K562 (cell line): Measurements from ENCODE around the gene OFD1. TPM values are rescaled to one million over a fixed set of nuclear protein-coding genes. Genes with fewer than 3 reads are reported as not detected.

ENCODE experiments used
- CREM ChIP-seq: IDR thresholded peaks from 2 replicates; pipeline ENCODE4 v1.6.1; 2014; ENCODE audit warnings: antibody characterized with exemption, low read depth
- CXXC5 ChIP-seq: fragments of 250-450 bp; sonication (Bioruptor Pico); IDR thresholded peaks from 2 replicates; pipeline ENCODE4 v1.8.0; 2022; ENCODE audit warnings: inconsistent platforms, mild to moderate bottlenecking, moderate library complexity
- ELF1 ChIP-seq: fragments of 200-800 bp; sonication (Bioruptor generic); IDR thresholded peaks from 2 replicates; pipeline ENCODE4 v1.6.1; 2016; ENCODE audit warnings: missing genetic modification characterization, missing compliant biosample characterization
- ETS2 ChIP-seq: IDR thresholded peaks from 2 replicates; pipeline ENCODE4 v1.6.1; 2016; ENCODE audit warnings: borderline replicate concordance, missing genetic modification characterization, mild to moderate bottlenecking, moderate library complexity, missing compliant biosample characterization; ENCODE audit not compliant: poor library complexity, severe bottlenecking
- GABPB1 ChIP-seq: sonication (generic); formaldehyde crosslinking; IDR thresholded peaks from 2 replicates; pipeline ENCODE4 v1.8.0; 2022; ENCODE audit warnings: mild to moderate bottlenecking, missing genetic modification reagents
- L3MBTL2 ChIP-seq: fragments of 450-650 bp; IDR thresholded peaks from 2 replicates; pipeline ENCODE4 v1.6.1; 2016; ENCODE audit warnings: mild to moderate bottlenecking, moderate library complexity
- MYC ChIP-seq, 2 experiments: fragments of 250-450 bp in 1 of 2; sonication (Bioruptor Pico) in 1 of 2; IDR thresholded peaks; 2 replicates each; pipeline versions ENCODE4 v1.5.1 to v1.6.1; 2012 to 2021; ENCODE audit warnings: low read depth in 2 of 2, borderline replicate concordance in 1 of 2, improper control_type of control experiment in 1 of 2, low read length in 1 of 2, mild to moderate bottlenecking in 1 of 2, moderate library complexity in 1 of 2
- NEUROD1 ChIP-seq: fragments of 150-350 bp; IDR thresholded peaks from 2 replicates; pipeline ENCODE4 v1.6.1; 2014; ENCODE audit warnings: borderline replicate concordance, low read length, low read depth; ENCODE audit not compliant: partially characterized antibody
- NFYB ChIP-seq: IDR thresholded peaks from 2 replicates; pipeline ENCODE4 v1.6.1; 2011; ENCODE audit warnings: mild to moderate bottlenecking, moderate library complexity; ENCODE audit not compliant: insufficient read length; ENCODE audit errors: extremely low read depth
- PHF21A ChIP-seq: fragments of 450-650 bp; IDR thresholded peaks from 2 replicates; pipeline ENCODE4 v1.6.1; 2017; ENCODE audit warnings: low read depth, borderline replicate concordance
- PHF8 ChIP-seq: fragments of 200-600 bp; sonication (generic); IDR thresholded peaks from 2 replicates; pipeline ENCODE4 v1.6.1; 2012; ENCODE audit warnings: mixed run types, mild to moderate bottlenecking, inconsistent platforms, low read length, moderate library complexity, borderline replicate concordance
- POLR2A ChIP-seq: fragments of 450-650 bp; conservative IDR thresholded peaks from 2 replicates; pipeline ENCODE4 v1.6.1; 2016
- RB1 ChIP-seq: fragments of 450-650 bp; IDR thresholded peaks from 2 replicates; pipeline ENCODE4 v1.6.1; 2017; ENCODE audit warnings: low read depth, mild to moderate bottlenecking
- RBFOX2 ChIP-seq: fragments of 200-400 bp; formaldehyde crosslinking; IDR thresholded peaks from 2 replicates; pipeline ENCODE4 v1.6.1; 2017; ENCODE audit warnings: low read depth, mild to moderate bottlenecking, low read length, moderate library complexity
- RBM22 ChIP-seq: fragments of 200-400 bp; formaldehyde crosslinking; IDR thresholded peaks from 2 replicates; pipeline ENCODE4 v1.6.1; 2018; ENCODE audit warnings: low read length, low read depth; ENCODE audit not compliant: poor library complexity, severe bottlenecking
- SIRT6 ChIP-seq: IDR thresholded peaks from one replicate; pipeline ENCODE4 v1.6.1; 2012; ENCODE audit warnings: low read depth, mild to moderate bottlenecking, control low read depth, inconsistent platforms, low read length, moderate library complexity
- SMAD3 ChIP-seq: fragments of 450-650 bp; formaldehyde crosslinking; conservative IDR thresholded peaks from 2 replicates; pipeline ENCODE4 v1.4.0; 2020; ENCODE audit warnings: mild to moderate bottlenecking
- SMAD4 ChIP-seq: fragments of 250-450 bp; sonication (Bioruptor Pico); conservative IDR thresholded peaks from 2 replicates; pipeline ENCODE4 v1.8.0; 2021; ENCODE audit warnings: inconsistent platforms, mild to moderate bottlenecking, moderate library complexity
- SUPT5H ChIP-seq: fragments of 450-650 bp; IDR thresholded peaks from 2 replicates; pipeline ENCODE4 v1.6.1; 2016
- polyA plus RNA-seq, 8 experiments: library from polyadenylated mRNA; depleted of rRNA in 4 of 8; stranded (reverse) in 5 of 8; unstranded in 3 of 8; fragments of >200 nt; fragmentation: Nextera tagmentation in 2 of 8; fragmentation: Illumina TruSeq in 1 of 8; extraction: Ambion mirVana in 2 of 8; extraction: Trizol in 1 of 8; gene quantifications; 2 replicates each; pipeline versions ENCODE4 v1.2.1 to v1.2.3, GENCODE V29; 2011 to 2014; ENCODE audit warnings: inconsistent platforms in 1 of 8, missing spikeins in 1 of 8
- total RNA-seq, 7 experiments: library from RNA; depleted of rRNA in 6 of 7; stranded (reverse); fragments of >200 nt in 6 of 7; fragmentation: Illumina TruSeq in 2 of 7; extraction: Trizol in 2 of 7; gene quantifications; 2 replicates each; pipeline versions ENCODE4 v1.2.1 to v1.2.3, GENCODE V29; 2011 to 2021; ENCODE audit warnings: low replicate concordance in 1 of 7
- TF ChIP-seq, protein P1 (sequence below): fragments of 250-450 bp; sonication (Bioruptor Pico); IDR thresholded peaks from 2 replicates; pipeline ENCODE4 v1.8.0; 2022; ENCODE audit warnings: inconsistent platforms, mild to moderate bottlenecking, moderate library complexity, borderline replicate concordance

OFD1 gene
- total and polyA plus RNA-seq, 9 of the 15 experiments (the other 6 are each of a cell fraction or from before 2014, with no cell fraction given): 22.0 to 49.1 (median 30.2) TPM

DNA sequence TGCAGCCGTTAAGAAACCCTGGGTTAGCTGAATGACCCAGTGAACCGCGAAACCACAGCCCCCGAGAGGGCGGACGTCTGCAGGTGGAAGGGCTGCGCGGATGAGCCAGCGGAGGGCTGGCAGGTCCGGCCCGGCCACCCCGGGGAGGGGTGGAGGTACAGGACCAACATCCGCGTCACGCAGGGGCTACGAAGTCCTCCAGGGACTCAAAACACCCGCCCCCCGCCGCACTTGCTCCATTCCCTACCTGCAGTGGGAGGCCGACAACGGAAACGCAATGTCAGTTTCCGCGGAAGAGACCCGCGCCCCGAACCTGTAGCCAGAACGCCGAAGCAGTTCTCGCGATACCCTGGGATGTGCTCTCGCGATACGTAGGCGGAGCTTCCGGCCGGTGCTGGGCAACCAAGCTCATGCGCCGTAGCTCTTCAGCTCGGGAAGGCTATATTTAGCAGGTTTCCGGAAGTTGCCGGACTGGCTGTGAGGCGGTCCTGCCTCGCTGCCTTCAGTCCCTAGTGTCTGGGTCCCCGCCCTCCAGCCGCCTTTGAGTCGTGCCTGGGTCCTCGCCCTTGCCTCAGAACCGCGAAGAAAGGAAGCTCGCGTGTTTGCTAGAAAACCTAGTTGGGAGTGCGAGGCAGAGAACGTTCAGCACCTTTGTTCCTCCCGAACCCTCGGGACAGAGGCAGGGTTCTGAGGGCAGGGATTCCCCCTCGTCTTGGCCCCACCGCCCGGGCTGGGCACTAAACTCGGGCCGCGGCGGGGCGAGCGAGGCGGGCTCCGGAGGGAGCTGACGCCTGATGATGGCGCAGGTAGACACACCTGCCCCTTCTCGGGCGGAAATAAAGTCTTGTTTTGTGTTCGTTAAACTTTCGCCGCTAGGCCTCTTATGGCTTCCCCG lies at the start of gene OFD1, which contains the start of gene TRAPPC2 (continued):
- no peak for TF ChIP-seq SIRT6
- no peak for TF ChIP-seq SMAD3 (CRISPR knock-in tag)
- peak; percentile 94 for TF ChIP-seq POLR2A
- no peak for TF ChIP-seq RBM22
- TF ChIP-seq ELF1 (tag): peak; percentile 91
- TF ChIP-seq L3MBTL2: peak; percentile 86
- TF ChIP-seq RB1: no peak
- TF ChIP-seq ETS2 (tag): no peak
- peak; percentile 96 for TF ChIP-seq RBFOX2
- peak; percentile 69 for TF ChIP-seq SMAD4 (CRISPR knock-in tag)
- TF ChIP-seq, protein P1, sequence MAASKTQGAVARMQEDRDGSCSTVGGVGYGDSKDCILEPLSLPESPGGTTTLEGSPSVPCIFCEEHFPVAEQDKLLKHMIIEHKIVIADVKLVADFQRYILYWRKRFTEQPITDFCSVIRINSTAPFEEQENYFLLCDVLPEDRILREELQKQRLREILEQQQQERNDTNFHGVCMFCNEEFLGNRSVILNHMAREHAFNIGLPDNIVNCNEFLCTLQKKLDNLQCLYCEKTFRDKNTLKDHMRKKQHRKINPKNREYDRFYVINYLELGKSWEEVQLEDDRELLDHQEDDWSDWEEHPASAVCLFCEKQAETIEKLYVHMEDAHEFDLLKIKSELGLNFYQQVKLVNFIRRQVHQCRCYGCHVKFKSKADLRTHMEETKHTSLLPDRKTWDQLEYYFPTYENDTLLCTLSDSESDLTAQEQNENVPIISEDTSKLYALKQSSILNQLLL (CRISPR knock-in tag): no peak
- no peak for TF ChIP-seq NFYB
- no peak for TF ChIP-seq PHF21A
- TF ChIP-seq SUPT5H: peak; percentile 90
- TF ChIP-seq CREM: peak; percentile 79
- peak; percentile 66 for TF ChIP-seq MYC (IDR thresholded peaks at IDR 0.05; ENCODE audit: low read depth, low read length)
- TF ChIP-seq MYC (CRISPR knock-in tag; IDR thresholded peaks at IDR 0.05; ENCODE audit: borderline replicate concordance, low read depth): no peak
- TF ChIP-seq GABPB1: peak; percentile 88
- peak; percentile 81; the same call in 1 of the 2 replicates for TF ChIP-seq PHF8
- TF ChIP-seq CXXC5 (CRISPR knock-in tag): peak; percentile 53
- TF ChIP-seq NEUROD1: peak; percentile 63
